ENCODE results near the gene SRD5A2. TPM values are rescaled to one million over a fixed set of nuclear protein-coding genes. Genes with fewer than 3 reads are reported as not detected.

SRD5A2 gene
- total and polyA plus RNA-seq, 2 donors from 2014 or later: 0.15 to 0.22 TPM

DNA sequence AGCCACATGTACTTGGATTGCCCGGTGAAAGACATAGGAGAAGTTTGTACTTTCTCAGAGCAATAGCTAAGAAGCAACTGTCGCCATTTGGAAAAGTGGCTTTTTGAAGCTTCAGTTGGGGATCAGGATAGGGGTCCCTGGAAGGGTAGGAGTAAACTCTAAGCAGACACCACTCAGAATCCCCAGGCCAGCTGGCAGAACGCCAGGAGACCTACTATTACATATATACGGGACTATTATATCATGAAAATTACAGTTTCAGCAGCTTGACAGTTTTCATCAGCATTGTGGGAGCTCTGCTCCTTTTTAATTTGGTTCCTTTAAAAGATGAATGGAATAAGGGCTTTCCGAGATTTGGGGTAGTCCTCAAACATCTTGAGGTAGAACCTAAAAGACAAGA, 54.9 kb downstream of the SRD5A2 start:
- H3K36me3 ChIP-seq (ENCODE audit: control insufficient read depth in 2 of 3, insufficient read depth in 3 of 3, low read length in 3 of 3): no peaks in the 10 kb centered on the region
- H3K9me3 ChIP-seq (ENCODE audit: control insufficient read depth in 2 of 3, insufficient read depth in 1 of 3, low read length in 3 of 3): no peaks in the 10 kb centered on the region
- TF ChIP-seq, protein P1, sequence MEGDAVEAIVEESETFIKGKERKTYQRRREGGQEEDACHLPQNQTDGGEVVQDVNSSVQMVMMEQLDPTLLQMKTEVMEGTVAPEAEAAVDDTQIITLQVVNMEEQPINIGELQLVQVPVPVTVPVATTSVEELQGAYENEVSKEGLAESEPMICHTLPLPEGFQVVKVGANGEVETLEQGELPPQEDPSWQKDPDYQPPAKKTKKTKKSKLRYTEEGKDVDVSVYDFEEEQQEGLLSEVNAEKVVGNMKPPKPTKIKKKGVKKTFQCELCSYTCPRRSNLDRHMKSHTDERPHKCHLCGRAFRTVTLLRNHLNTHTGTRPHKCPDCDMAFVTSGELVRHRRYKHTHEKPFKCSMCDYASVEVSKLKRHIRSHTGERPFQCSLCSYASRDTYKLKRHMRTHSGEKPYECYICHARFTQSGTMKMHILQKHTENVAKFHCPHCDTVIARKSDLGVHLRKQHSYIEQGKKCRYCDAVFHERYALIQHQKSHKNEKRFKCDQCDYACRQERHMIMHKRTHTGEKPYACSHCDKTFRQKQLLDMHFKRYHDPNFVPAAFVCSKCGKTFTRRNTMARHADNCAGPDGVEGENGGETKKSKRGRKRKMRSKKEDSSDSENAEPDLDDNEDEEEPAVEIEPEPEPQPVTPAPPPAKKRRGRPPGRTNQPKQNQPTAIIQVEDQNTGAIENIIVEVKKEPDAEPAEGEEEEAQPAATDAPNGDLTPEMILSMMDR (IDR thresholded peaks at IDR 0.05; ENCODE audit: borderline replicate concordance, extremely low read depth, insufficient read depth): no peak
- intact Hi-C loops (cut with DNase I): no loop called here
- no peak overlapping the region for H3K4me3 ChIP-seq (ENCODE audit: low read length in 3 of 3)
- no peaks in the 10 kb centered on the region for H3K4me1 ChIP-seq (ENCODE audit: control insufficient read depth in 2 of 3, insufficient read depth in 2 of 3, low read depth in 1 of 3, low read length in 3 of 3)
- H3K27me3 ChIP-seq (ENCODE audit: control insufficient read depth, insufficient read depth, low read length): no peaks in the 10 kb centered on the region
- no peak for DNase-seq
- no peak overlapping the region for H3K27ac ChIP-seq (ENCODE audit: low read depth in 2 of 2, low read length in 2 of 2)
- FAIRE-seq: no peak
- no peak overlapping the region for H3K9ac ChIP-seq (ENCODE audit: low read length in 3 of 3)

DNA sequence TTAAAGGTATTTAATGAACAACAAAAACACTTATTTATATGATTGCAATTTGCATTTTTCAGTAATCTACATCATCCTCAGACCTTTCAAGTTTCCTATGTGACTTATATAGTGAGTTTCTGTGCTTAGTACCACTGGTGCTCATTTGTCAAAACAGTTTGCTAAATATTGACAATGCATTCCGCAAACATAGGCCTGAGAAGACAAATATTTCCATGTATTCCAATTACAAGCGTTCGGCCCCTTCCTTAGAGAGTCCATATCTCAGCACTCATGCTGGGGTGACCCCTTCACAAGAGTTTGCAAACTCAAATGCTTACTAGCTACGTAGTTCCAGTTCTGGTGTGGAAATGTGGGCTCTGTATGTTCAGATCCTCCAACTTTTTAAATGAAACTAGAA, 56.1 kb downstream of the SRD5A2 start:
- no peak overlapping the region for H3K4me3 ChIP-seq (ENCODE audit: low read length in 3 of 3)
- no peak overlapping the region for H3K9ac ChIP-seq (ENCODE audit: low read length in 3 of 3)
- intact Hi-C loops (cut with DNase I): no loop called here
- DNase-seq (no peak), FAIRE-seq (no peak)
- no peak overlapping the region for H3K27ac ChIP-seq (ENCODE audit: low read depth in 2 of 2, low read length in 2 of 2)
- TF ChIP-seq, protein P1 (IDR thresholded peaks at IDR 0.05; ENCODE audit: borderline replicate concordance, extremely low read depth, insufficient read depth): no peak
- no peaks in the 10 kb centered on the region for H3K27me3 ChIP-seq (ENCODE audit: control insufficient read depth, insufficient read depth, low read length)
- H3K4me1 ChIP-seq (ENCODE audit: control insufficient read depth in 2 of 3, insufficient read depth in 2 of 3, low read depth in 1 of 3, low read length in 3 of 3): no peaks in the 10 kb centered on the region
- H3K36me3 ChIP-seq (ENCODE audit: control insufficient read depth in 2 of 3, insufficient read depth in 3 of 3, low read length in 3 of 3): no peaks in the 10 kb centered on the region
- no peaks in the 10 kb centered on the region for H3K9me3 ChIP-seq (ENCODE audit: control insufficient read depth in 2 of 3, insufficient read depth in 1 of 3, low read length in 3 of 3)

DNA sequence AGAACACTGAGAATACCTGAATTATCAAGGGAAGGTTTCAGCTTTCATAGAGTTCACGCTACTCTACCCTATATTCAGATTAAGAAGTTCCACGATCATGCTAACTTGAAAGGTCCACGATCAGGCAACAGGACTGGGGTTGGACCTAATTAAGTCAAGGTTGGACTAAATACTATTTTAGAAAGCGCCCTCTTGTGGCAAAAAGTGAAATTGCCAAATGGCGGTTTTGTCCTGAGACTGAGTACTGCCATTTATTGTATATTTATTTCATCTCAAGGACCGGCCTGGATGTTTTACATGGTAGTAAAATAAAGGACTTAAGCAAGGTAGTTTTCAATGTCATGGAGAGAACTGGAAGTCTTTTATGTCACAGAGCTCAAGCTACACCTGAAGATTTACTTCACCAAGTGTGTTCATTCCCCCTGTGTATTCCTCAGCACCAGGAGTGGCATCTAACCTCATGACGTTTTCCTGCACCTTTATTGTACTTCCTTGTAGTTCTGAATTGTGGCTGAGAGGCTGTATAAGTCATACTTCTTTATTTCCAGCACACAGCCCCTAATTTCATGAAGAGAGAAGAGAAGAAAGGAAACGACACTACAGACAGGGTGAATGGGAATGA, 56.8 kb downstream of the SRD5A2 start:
- TF ChIP-seq, protein P1 (IDR thresholded peaks at IDR 0.05; ENCODE audit: borderline replicate concordance, extremely low read depth, insufficient read depth): peak; percentile 45
- no peak overlapping the region for H3K27ac ChIP-seq (ENCODE audit: low read depth in 2 of 2, low read length in 2 of 2)
- H3K36me3 ChIP-seq (ENCODE audit: control insufficient read depth in 2 of 3, insufficient read depth in 3 of 3, low read length in 3 of 3): no peaks in the 10 kb centered on the region
- DNase-seq (peak in 4 of 5 donors; percentile 33 to 71 (median 52)), FAIRE-seq (peak; percentile 21)
- no peaks in the 10 kb centered on the region for H3K27me3 ChIP-seq (ENCODE audit: control insufficient read depth, insufficient read depth, low read length)
- intact Hi-C loops (cut with DNase I): no loop called here
- no peak overlapping the region for H3K4me3 ChIP-seq (ENCODE audit: low read length in 3 of 3)
- no peaks in the 10 kb centered on the region for H3K9me3 ChIP-seq (ENCODE audit: control insufficient read depth in 2 of 3, insufficient read depth in 1 of 3, low read length in 3 of 3)
- no peak overlapping the region for H3K9ac ChIP-seq (ENCODE audit: low read length in 3 of 3)
- no peaks in the 10 kb centered on the region for H3K4me1 ChIP-seq (ENCODE audit: control insufficient read depth in 2 of 3, insufficient read depth in 2 of 3, low read depth in 1 of 3, low read length in 3 of 3)

GRCh38 chr2:31522786-31523185, 58.0 kb downstream of the SRD5A2 start:
- H3K9me3 ChIP-seq (ENCODE audit: control insufficient read depth in 2 of 3, insufficient read depth in 1 of 3, low read length in 3 of 3): no peaks in the 10 kb centered on the region
- no peaks in the 10 kb centered on the region for H3K27me3 ChIP-seq (ENCODE audit: control insufficient read depth, insufficient read depth, low read length)
- H3K36me3 ChIP-seq (ENCODE audit: control insufficient read depth in 2 of 3, insufficient read depth in 3 of 3, low read length in 3 of 3): no peaks in the 10 kb centered on the region
- DNase-seq: peak in 2 of 5 donors; percentile 25 to 53
- no peaks in the 10 kb centered on the region for H3K4me1 ChIP-seq (ENCODE audit: control insufficient read depth in 2 of 3, insufficient read depth in 2 of 3, low read depth in 1 of 3, low read length in 3 of 3)
- FAIRE-seq: no peak
- TF ChIP-seq, protein P1 (IDR thresholded peaks at IDR 0.05; ENCODE audit: borderline replicate concordance, extremely low read depth, insufficient read depth): no peak
- intact Hi-C loops (cut with DNase I): no loop called here
- H3K4me3 ChIP-seq (ENCODE audit: low read length in 3 of 3): no peak overlapping the region
- no peak overlapping the region for H3K27ac ChIP-seq (ENCODE audit: low read depth in 2 of 2, low read length in 2 of 2)
- H3K9ac ChIP-seq (ENCODE audit: low read length in 3 of 3): no peak overlapping the region

All from kidney (tissue), 14 donors.